Stomach (tissue), 9 donors: Measurements from ENCODE around the gene DDX60. TPM values are rescaled to one million over a fixed set of nuclear protein-coding genes. Genes with fewer than 3 reads are reported as not detected.
A peak's percentile ranks its signal among the peaks of the same experiment; 100 is the strongest.
"Not testable (repeated sequence)": the region's sequence is repeated elsewhere in the genome, so short reads cannot be mapped to it uniquely, and the experiment has no call there.

Source experiments
- DNase-seq, 2 donors: peaks; one replicate each; pipeline versions ENCODE4 v3.0.0 to v3.0.0-alpha.2; 2013 to 2019
- H3K27ac ChIP-seq, 5 donors: fragments of 200-600 bp in 4 of 5; sonication (generic) in 4 of 5; one replicate each; pipeline ENCODE4 v1.5.1; 2013 to 2019; ENCODE audit warnings: mild to moderate bottlenecking in 1 of 5, moderate library complexity in 1 of 5
- H3K27me3 ChIP-seq, 3 donors: fragments of 200-600 bp; sonication (generic); one replicate each; pipeline ENCODE4 v1.5.1; 2017 to 2019; ENCODE audit warnings: mixed run types in 1 of 3
- H3K36me3 ChIP-seq, 4 donors: fragments of 200-600 bp; sonication (generic); 1 replicate in 3 of 4; 2 replicates in 1 of 4; pipeline ENCODE4 v1.5.1; 2016 to 2019
- H3K4me1 ChIP-seq, 4 donors: fragments of 200-600 bp; sonication (generic); one replicate each; pipeline ENCODE4 v1.5.1; 2016 to 2019
- H3K4me3 ChIP-seq, 4 donors: fragments of 200-600 bp; sonication (generic) in 3 of 4; one replicate each; pipeline ENCODE4 v1.5.1; 2016 to 2019; ENCODE audit warnings: mild to moderate bottlenecking in 1 of 4
- H3K9me3 ChIP-seq, 4 donors: fragments of 200-600 bp; sonication (generic); one replicate each; pipeline ENCODE4 v1.5.1; 2016 to 2019
- CTCF ChIP-seq, 7 experiments: fragments of 450-650 bp in 4 of 7; fragments of 200-600 bp in 3 of 7; sonication (generic) in 3 of 7; IDR thresholded peaks; one replicate each; pipeline ENCODE4 v1.5.1; 2016 to 2019; ENCODE audit warnings: antibody characterized with exemption in 7 of 7, control low read depth in 2 of 7, mild to moderate bottlenecking in 1 of 7
- EP300 ChIP-seq: sonication (generic); formaldehyde crosslinking; IDR thresholded peaks from one replicate; pipeline ENCODE4 v1.6.1; 2017; ENCODE audit warnings: antibody characterized with exemption
- POLR2A ChIP-seq, 4 donors: fragments of 450-650 bp; IDR thresholded peaks; one replicate each; pipeline ENCODE4 v1.6.1; 2016; ENCODE audit warnings: antibody characterized with exemption in 4 of 4, control low read depth in 2 of 4, mild to moderate bottlenecking in 1 of 4, moderate library complexity in 1 of 4
- POLR2AphosphoS5 ChIP-seq, 3 donors: sonication (generic); formaldehyde crosslinking; IDR thresholded peaks; one replicate each; pipeline ENCODE4 v1.6.1; 2016; ENCODE audit warnings: antibody characterized with exemption in 3 of 3
- WGBS, 5 donors: extraction: QIAGEN DNeasy Blood & Tissue Kit in 3 of 5; methylation state at CpG; one replicate each; pipeline versions ENCODE4 v1.1.5 to v1.1.7; 2013 to 2018; 5-methylcytosine and 5-hydroxymethylcytosine counted together
- intact Hi-C: fragments of 100-400 bp; cut with DNase I; formaldehyde crosslinking; loops from one replicate; pipeline ENCODE4 v1.15.1; 2023; ENCODE audit warnings: low total_unique reads
- polyA plus RNA-seq, 3 donors: library from polyadenylated mRNA; stranded (reverse); fragments of 200-250 nt; gene quantifications; one replicate each; pipeline ENCODE4 v1.2.3, GENCODE V29; 2013
- total RNA-seq, 5 donors: library from RNA; depleted of rRNA; stranded (reverse); fragments of >200 nt; gene quantifications; one replicate each; pipeline versions ENCODE4 v1.1.0 to v1.2.3, GENCODE V29; 2014 to 2016
- donor health status: healthy with polysubstance abuse.
- donor health status: Bipolar disorder and iron deficiency.
- donor health status: healthy.

DDX60 gene
- total and polyA plus RNA-seq, 8 donors, result 2.3 to 60.6 (median 8.9) TPM

GRCh38 chr4:168240821-168241220 is 77.7 kb downstream of the DDX60 start:
- Histone ChIP-seq H3K36me3 (peaks cover 10 to 74% (median 59%) of the 10 kb centered on the region in 4 donors), H3K9me3 (peaks cover 0 to 18% (median 8%) of the 10 kb centered on the region in 4 donors), H3K27ac (no peak overlapping the region), H3K4me1 (no peaks in the 10 kb centered on the region), H3K4me3 (no peak overlapping the region), H3K27me3 (no peaks in the 10 kb centered on the region)
- intact Hi-C loops, result no loop called here
- WGBS, 5 donors, result 92 to 100% (median 96%) methylated on average over 2 of the region's 2 CpGs
- no peak for TF ChIP-seq POLR2AphosphoS5 (IDR thresholded peaks at IDR 0.05)
- no peak for TF ChIP-seq CTCF (IDR thresholded peaks at IDR 0.05)
- no peak for TF ChIP-seq POLR2A (IDR thresholded peaks at IDR 0.05)
- no peak for TF ChIP-seq EP300
- no peak for DNase-seq

- intact Hi-C loops, result no loop called here
- 3 to 18% (median 9%) methylated on average over 2 of the region's 2 CpGs for WGBS, 5 donors
- Histone ChIP-seq H3K9me3 (peaks cover 0 to 4% (median 0%) of the 10 kb centered on the region in 4 donors), H3K27ac (no peak overlapping the region), H3K4me3 (no peak overlapping the region), H3K4me1 (peaks cover 0 to 8% (median 2%) of the 10 kb centered on the region in 4 donors), H3K27me3 (no peaks in the 10 kb centered on the region), H3K36me3 (peaks cover 6 to 93% (median 68%) of the 10 kb centered on the region in 4 donors)
- TF ChIP-seq POLR2A (IDR thresholded peaks at IDR 0.05) (no peak), CTCF (IDR thresholded peaks at IDR 0.05) (no peak), POLR2AphosphoS5 (IDR thresholded peaks at IDR 0.05) (no peak), EP300 (no peak)
- DNase-seq, result peak in 1 of 2 donors; percentile 68
Measured at GRCh38 chr4:168221301-168221700, 97.3 kb downstream of the DDX60 start.

- intact Hi-C loops, result no loop called here
- peaks cover 6 to 96% (median 65%) of the 10 kb centered on the region in 4 donors for H3K36me3 ChIP-seq
- no peaks in the 10 kb centered on the region for H3K27me3 ChIP-seq
- no peak for DNase-seq
- TF ChIP-seq CTCF (IDR thresholded peaks at IDR 0.05) (no peak), POLR2AphosphoS5 (IDR thresholded peaks at IDR 0.05) (no peak), POLR2A (IDR thresholded peaks at IDR 0.05) (no peak), EP300 (no peak)
- H3K4me1 ChIP-seq, result peaks cover 0 to 8% (median 2%) of the 10 kb centered on the region in 4 donors
- no peak overlapping the region for H3K4me3 ChIP-seq
- peaks cover 0 to 4% (median 0%) of the 10 kb centered on the region in 4 donors for H3K9me3 ChIP-seq
- H3K27ac ChIP-seq, result no peak overlapping the region
Measured at GRCh38 chr4:168220893-168221292, 97.7 kb downstream of the DDX60 start.

GRCh38 chr4:168218645-168219044 is 99.9 kb downstream of the DDX60 start:
- TF ChIP-seq POLR2A (IDR thresholded peaks at IDR 0.05) (no peak), EP300 (no peak), CTCF (IDR thresholded peaks at IDR 0.05) (no peak), POLR2AphosphoS5 (IDR thresholded peaks at IDR 0.05) (no peak)
- no peak for DNase-seq
- Histone ChIP-seq H3K27ac (no peak overlapping the region), H3K27me3 (no peaks in the 10 kb centered on the region), H3K4me1 (peaks cover 0 to 8% (median 2%) of the 10 kb centered on the region in 4 donors), H3K4me3 (no peak overlapping the region), H3K9me3 (peaks cover 0 to 4% (median 0%) of the 10 kb centered on the region in 4 donors), H3K36me3 (peaks cover 6 to 79% (median 55%) of the 10 kb centered on the region in 4 donors)
- WGBS, 5 donors, result 94 to 100% (median 97%) methylated on average over 1 of the region's 1 CpG
- intact Hi-C loops, result no loop called here

- H3K4me1 ChIP-seq, H3K27ac ChIP-seq, H3K4me3 ChIP-seq, H3K9me3 ChIP-seq, DNase-seq, intact Hi-C loops, H3K27me3 ChIP-seq: not testable (repeated sequence)
- H3K36me3 ChIP-seq, result peaks cover 6 to 32% (median 23%) of the 10 kb centered on the region in 4 donors
Measured at GRCh38 chr4:168213511-168213910, 105.0 kb downstream of the DDX60 start.
